Choroid plexus epithelial cell (primary cell): ENCODE results near the gene TCL1B.
"Not testable (repeated sequence)": the region's sequence is repeated elsewhere in the genome, so short reads cannot be mapped to it uniquely, and the experiment has no call there.

Experiments
- DNase-seq: peaks from one replicate; pipeline ENCODE4 v3.0.0-alpha.2; 2010; ENCODE audit warnings: low read depth
- H3K4me3 ChIP-seq: 2 replicates; pipeline ENCODE4 v1.5.1; 2011; ENCODE audit warnings: low read depth, mild to moderate bottlenecking, control low read depth, low read length, moderate library complexity
- CTCF ChIP-seq: conservative IDR thresholded peaks from 2 replicates; pipeline ENCODE4 v1.5.1; 2011; ENCODE audit warnings: low read depth, mild to moderate bottlenecking, control low read depth, inconsistent platforms, low read length, moderate library complexity

TCL1B gene

GRCh38 chr14:95711476-95712176 lies 25.4 kb downstream of the TCL1B start:
- no peak for TF ChIP-seq CTCF
- no peak for DNase-seq
- H3K4me3 ChIP-seq, result no peak overlapping the region

GRCh38 chr14:95712398-95712797 lies 26.2 kb downstream of the TCL1B start:
- TF ChIP-seq CTCF, result no peak
- H3K4me3 ChIP-seq, result no peak overlapping the region
- no peak for DNase-seq

DNA sequence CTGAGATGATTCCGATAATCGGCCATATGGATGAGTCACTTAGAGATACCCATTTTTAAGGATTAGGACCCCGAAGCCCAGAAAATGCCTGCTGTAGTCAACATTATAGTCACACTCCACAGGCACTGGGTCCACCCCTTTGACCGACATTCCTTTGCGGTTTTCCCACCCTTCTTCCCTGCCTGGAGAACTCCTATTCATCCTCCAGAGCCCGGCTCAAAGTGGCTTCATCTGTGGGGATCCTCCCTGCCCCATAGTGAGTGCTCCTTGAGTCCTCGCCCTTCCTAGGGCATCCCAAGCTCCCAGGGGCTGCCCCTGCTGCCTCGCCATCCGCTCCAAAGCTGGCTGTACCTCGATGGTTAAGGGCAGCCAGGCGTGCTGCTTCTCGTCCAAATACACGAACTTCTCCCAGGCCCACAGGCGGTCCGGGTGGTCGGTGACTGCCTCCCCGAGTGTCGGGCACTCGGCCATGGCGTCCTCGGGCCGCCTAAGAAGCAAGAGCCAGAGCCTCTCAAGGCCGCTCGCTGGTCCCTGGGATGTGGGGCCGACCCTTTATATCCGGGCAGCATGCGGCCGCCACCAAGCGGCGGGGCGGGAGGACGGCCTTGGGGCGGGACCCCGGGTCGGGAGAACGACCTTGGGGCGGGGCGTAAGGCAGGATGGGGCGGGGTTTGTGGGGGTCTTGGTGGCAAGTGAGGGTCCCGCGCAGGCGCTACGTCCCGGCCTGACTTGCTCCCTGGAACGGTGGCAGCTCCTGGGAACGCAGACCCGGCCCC lies 27.6 kb downstream of the TCL1B start, which contains the start of gene TCL1A:
TSS of gene TCL1A (minus strand) at position 530 of the 776 bp plus-strand sequence. CDS start at position 471, 59 bp downstream.
- DNase-seq, result no peak
- TF ChIP-seq CTCF, result no peak
- no peak within 1 kb of the TSS for H3K4me3 ChIP-seq

DNA sequence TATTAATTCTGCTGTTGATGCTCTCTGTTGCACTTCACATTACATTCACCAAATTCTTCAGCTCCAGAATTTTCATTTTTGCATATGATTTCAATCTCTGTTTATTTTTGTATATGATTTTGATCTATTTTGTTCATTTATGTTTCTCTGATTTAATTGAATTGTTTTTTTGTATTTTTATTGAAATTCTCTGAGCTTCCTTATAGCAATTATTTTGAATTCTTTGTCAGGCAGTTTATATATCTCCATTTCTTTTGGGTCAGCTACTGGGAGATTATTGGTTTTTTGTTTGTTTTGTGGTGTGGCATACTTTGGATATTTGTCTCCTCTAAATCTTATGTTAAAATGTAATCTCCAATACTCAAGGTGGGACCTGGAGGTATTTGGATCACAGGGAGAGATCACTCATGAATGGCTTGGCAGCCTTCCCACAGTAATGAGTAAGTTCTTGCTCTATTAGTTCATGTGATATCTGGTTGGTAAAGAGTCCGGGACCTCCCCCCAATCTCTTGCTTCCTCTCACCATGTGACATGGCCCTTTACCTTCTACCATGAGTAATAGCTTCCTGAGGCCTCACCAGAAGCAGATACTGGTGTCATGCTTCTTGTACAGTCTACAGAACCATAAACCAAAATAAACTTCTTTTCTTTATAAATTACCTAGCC lies 36.4 kb downstream of the TCL1B start:
- H3K4me3 ChIP-seq, result no peak overlapping the region
- TF ChIP-seq CTCF, result no peak
- no peak for DNase-seq

- no peak overlapping the region for H3K4me3 ChIP-seq
- no peak for TF ChIP-seq CTCF
- DNase-seq, result no peak
Measured at GRCh38 chr14:95725685-95726336, 39.6 kb downstream of the TCL1B start.

GRCh38 chr14:95727056-95727700 lies 41.0 kb downstream of the TCL1B start:
- no peak overlapping the region for H3K4me3 ChIP-seq
- no peak for TF ChIP-seq CTCF
- DNase-seq, result no peak

DNA sequence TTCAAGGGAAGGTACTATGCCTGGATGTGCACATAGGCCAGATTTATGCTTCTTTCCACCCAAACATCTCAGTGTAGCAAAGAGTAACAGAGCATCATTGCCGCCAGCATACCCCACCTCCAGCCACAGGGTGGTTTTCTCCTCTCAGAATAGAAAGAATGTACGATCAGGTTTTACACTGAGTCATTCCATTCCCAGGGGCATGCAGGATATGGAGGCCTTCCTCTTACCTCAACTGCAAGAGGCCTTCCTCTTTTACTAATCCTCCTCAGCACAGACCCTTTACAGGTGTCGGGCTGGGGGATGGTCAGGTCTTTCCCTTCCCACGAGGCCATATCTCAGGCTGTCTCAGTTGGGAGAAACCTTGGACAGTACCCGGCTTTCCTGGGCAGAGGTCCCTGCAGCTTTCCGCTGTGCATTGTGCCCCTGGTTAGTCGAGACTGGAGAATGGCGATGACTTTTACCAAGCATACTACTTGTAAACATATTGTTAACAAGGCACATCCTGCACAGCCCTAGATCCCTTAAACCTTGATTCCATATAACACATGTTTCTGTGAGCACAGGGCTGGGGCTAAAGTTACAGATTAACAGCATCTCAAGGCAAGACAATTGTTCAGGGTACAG lies 43.3 kb downstream of the TCL1B start:
- not testable (repeated sequence) for H3K4me3 ChIP-seq, DNase-seq
